HTR-8/SVneo (cell line): ENCODE data around the gene LRRN4CL.
"Not testable (repeated sequence)": the region's sequence is repeated elsewhere in the genome, so short reads cannot be mapped to it uniquely, and the experiment has no call there.

Experiments used
- DNase-seq: peaks from one replicate; pipeline ENCODE4 v3.0.0; 2011; ENCODE audit warnings: low spot score, mixed read lengths; ENCODE audit not compliant: insufficient read length
- FAIRE-seq: peaks from 2 replicates; lab custom pipeline; 2011; peaks lifted over from hg19 to GRCh38; lab: Jason Lieb, UNC

Gene LRRN4CL

GRCh38 chr11:62652161-62653006, 36.9 kb downstream of the LRRN4CL start:
- DNase-seq (no peak), FAIRE-seq (no peak)

GRCh38 chr11:62650283-62650682, 39.0 kb downstream of the LRRN4CL start:
- not testable (repeated sequence) for FAIRE-seq

GRCh38 chr11:62649486-62649885, 39.8 kb downstream of the LRRN4CL start:
- DNase-seq, result no peak
- no peak for FAIRE-seq

More at GRCh38 chr11:62650283-62650682, 39.0 kb downstream of the LRRN4CL start:
- DNase-seq, result not testable (repeated sequence)

GRCh38 chr11:62648967-62649364, 40.4 kb downstream of the LRRN4CL start:
- FAIRE-seq, result no peak
- no peak for DNase-seq

GRCh38 chr11:62648185-62648966, 41.0 kb downstream of the LRRN4CL start:
- DNase-seq (no peak), FAIRE-seq (no peak)

GRCh38 chr11:62647609-62648005, 41.7 kb downstream of the LRRN4CL start:
- DNase-seq, result no peak

GRCh38 chr11:62646825-62647608, 42.3 kb downstream of the LRRN4CL start:
- DNase-seq (no peak), FAIRE-seq (no peak)

More at GRCh38 chr11:62647609-62648005, 41.7 kb downstream of the LRRN4CL start:
- no peak for FAIRE-seq

GRCh38 chr11:62645946-62646824, 43.1 kb downstream of the LRRN4CL start, which contains the start of gene GANAB:
Gene GANAB (minus strand): TSS chr11:62646613. CDS start chr11:62646599, 14 bp downstream.
- FAIRE-seq (no peak), DNase-seq (peak; percentile 99)

GRCh38 chr11:62645671-62645945, 43.7 kb downstream of the LRRN4CL start:
- DNase-seq, result no peak
- FAIRE-seq, result no peak

- FAIRE-seq (no peak), DNase-seq (no peak)
These were observed 45.1 kb downstream of the LRRN4CL start for GRCh38 chr11:62644220-62644619.
